Loucy (cell line): ENCODE data around the gene CDYL2.

Source experiments
- CTCF ChIP-seq: fragments of 200-600 bp; sonication (generic); conservative IDR thresholded peaks from 2 replicates; pipeline ENCODE4 v1.5.1; 2014; ENCODE audit warnings: mild to moderate bottlenecking, antibody characterized with exemption, low read length
- EZH2phosphoT487 ChIP-seq: fragments of 200-600 bp; IDR thresholded peaks from 2 replicates; pipeline ENCODE4 v1.6.1; 2018; ENCODE audit warnings: antibody characterized with exemption, mild to moderate bottlenecking, moderate library complexity, borderline replicate concordance

- TF ChIP-seq CTCF: no peak
- no peak for TF ChIP-seq EZH2phosphoT487
Measured at GRCh38 chr16:80627108-80627507, 177.3 kb downstream of the CDYL2 start.
